ENCODE results near the gene METTL25B. TPM values are rescaled to one million over a fixed set of nuclear protein-coding genes. Genes with fewer than 3 reads are reported as not detected.

METTL25B gene
- total and polyA plus RNA-seq, 2 of the 13 experiments (the other 11 are each of a cell fraction or from before 2014, with no cell fraction given) = 11.9 to 24.0 TPM

DNA sequence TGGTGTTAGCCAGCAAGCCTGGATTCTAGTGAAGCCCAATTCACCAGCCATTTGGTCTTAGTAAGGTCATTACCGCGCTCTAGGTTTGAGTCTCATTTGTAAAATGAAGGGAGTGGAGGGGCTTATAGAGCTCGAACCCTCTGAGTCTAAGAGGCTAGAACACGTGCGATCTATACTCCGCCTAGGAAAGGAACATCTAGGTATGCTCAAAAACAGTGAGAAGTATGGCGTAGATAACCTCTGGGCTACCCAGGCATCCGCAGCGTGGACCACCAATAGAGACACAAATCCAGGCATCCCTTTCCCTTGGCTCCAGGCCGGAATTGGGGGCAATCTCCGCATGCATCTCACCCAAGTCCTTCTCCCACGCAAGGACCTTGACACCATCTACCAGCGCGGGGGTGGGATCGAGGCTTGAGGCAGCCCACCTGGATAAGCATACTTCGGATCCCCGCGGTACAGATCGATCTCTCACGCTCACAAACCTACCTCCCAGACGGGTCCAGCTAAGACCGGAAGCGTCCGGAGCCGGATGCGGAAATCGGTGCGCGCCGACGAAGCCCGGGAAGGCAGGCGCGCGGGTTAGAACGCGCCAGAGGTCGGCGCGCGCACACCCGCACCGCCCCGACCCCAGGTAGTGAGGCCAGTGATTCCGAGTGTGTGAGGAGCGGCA lies at the start of gene METTL25B (continued):
- TF ChIP-seq RBFOX2 (IDR thresholded peaks at IDR 0.05; ENCODE audit: low read depth, low read length) (peak; percentile 88), ZNF280D (CRISPR knock-in tag; IDR thresholded peaks at IDR 0.05) (0 out of 2 replicates have a peak, but pooled peaks have one; percentile 19), MXI1 (IDR thresholded peaks at IDR 0.05; ENCODE audit: borderline replicate concordance, low read depth, low read length) (0 out of 3 replicates have a peak, but pooled peaks have one; percentile 69), RERE (CRISPR knock-in tag; IDR thresholded peaks at IDR 0.05; ENCODE audit: low read depth) (no peak), TEF (CRISPR knock-in tag; IDR thresholded peaks at IDR 0.05) (no peak), ARID4A (CRISPR knock-in tag; IDR thresholded peaks at IDR 0.05; ENCODE audit: borderline replicate concordance) (peak; percentile 40; the same call in 1 of the 2 replicates), ZFX (CRISPR knock-in tag; IDR thresholded peaks at IDR 0.05; ENCODE audit: low read depth) (peak; percentile 71; the same call in 1 of the 2 replicates), KAT8 (CRISPR knock-in tag; IDR thresholded peaks at IDR 0.05) (peak; percentile 82), ZNF230 (CRISPR knock-in tag; IDR thresholded peaks at IDR 0.05) (peak; percentile 52; the same call in 1 of the 2 replicates)
- TF ChIP-seq, protein P1, sequence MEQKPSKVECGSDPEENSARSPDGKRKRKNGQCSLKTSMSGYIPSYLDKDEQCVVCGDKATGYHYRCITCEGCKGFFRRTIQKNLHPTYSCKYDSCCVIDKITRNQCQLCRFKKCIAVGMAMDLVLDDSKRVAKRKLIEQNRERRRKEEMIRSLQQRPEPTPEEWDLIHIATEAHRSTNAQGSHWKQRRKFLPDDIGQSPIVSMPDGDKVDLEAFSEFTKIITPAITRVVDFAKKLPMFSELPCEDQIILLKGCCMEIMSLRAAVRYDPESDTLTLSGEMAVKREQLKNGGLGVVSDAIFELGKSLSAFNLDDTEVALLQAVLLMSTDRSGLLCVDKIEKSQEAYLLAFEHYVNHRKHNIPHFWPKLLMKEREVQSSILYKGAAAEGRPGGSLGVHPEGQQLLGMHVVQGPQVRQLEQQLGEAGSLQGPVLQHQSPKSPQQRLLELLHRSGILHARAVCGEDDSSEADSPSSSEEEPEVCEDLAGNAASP (CRISPR knock-in tag; IDR thresholded peaks at IDR 0.05; ENCODE audit: borderline replicate concordance) = 0 out of 2 replicates have a peak, but pooled peaks have one; percentile 7

Data from HepG2 (cell line).